A172 (cell line): Measurements from ENCODE around the gene UACA. TPM values are rescaled to one million over a fixed set of nuclear protein-coding genes. Genes with fewer than 3 reads are reported as not detected.
A peak's percentile ranks its signal among the peaks of the same experiment; 100 is the strongest.

Source experiments
- DNase-seq: peaks from one replicate; pipeline ENCODE4 v3.0.0-alpha.2; 2015; ENCODE audit warnings: low spot score
- total RNA-seq: library from RNA; depleted of rRNA; stranded (reverse); fragments of >200 nt; shearing (Covaris generic); gene quantifications from 2 replicates; pipeline ENCODE4 v1.2.3, GENCODE V29; 2014

Gene UACA
- total RNA-seq, 1 experiment from 2014 or later, result 18.6 TPM

- no peak for DNase-seq
These were observed 55.6 kb downstream of the UACA start for GRCh38 chr15:70707686-70708300.

DNA sequence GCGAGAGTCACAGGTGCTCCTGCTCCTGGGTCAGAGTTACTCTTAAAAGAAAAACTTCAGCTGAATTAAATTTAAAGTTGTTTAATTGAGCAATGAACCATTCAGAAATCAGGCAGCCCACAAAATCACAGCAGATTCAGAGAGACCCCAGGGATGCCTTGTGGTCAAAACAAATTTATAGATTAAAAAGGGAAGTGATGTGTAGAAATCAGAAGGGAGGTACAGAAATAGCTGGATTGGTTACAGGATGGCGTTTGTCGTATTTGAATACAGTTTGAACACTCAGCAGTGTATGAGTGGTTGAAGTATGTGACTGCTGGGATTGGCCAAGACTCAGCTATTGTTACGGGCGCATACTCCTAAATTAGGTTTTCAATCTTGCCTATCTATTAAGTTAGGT, 58.6 kb downstream of the UACA start:
- no peak for DNase-seq

- no peak for DNase-seq
These were observed 59.2 kb downstream of the UACA start for GRCh38 chr15:70704166-70704565.

DNA sequence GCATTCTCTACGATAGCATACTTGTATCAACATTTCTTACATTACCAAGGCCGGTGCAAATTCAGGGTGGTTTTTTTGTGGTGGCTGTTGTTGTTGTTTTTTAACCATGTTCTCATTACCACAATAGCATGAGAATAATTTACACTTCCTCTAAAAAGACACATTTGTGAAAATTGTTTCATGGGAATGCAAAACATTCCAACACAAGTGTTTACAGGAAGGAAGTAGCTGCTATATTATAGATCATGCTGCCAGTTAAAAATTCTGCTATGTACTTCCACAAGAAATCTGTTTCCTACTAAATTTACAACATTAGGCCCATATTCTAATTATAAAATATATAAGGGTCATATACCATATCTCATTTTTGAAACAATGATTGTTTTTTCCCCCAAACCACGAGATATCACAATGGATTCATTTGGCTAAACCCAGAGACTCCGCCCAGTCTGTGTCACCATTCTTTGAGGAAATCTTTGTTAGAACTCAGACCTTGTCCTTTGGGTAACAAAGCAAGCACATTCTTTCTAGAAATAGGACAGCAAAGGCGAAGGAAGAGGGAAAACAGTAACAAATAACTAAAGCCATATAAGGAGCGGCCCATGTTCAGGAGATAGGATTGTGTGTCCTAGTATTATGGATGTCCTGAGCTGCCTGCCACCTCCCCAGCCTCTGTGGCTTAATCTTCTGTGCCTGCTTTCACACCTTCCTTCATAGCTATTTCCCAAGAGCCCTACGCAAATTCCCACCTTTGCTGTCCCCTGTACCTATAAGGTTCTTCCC, 60.1 kb downstream of the UACA start:
- DNase-seq, result no peak

DNA sequence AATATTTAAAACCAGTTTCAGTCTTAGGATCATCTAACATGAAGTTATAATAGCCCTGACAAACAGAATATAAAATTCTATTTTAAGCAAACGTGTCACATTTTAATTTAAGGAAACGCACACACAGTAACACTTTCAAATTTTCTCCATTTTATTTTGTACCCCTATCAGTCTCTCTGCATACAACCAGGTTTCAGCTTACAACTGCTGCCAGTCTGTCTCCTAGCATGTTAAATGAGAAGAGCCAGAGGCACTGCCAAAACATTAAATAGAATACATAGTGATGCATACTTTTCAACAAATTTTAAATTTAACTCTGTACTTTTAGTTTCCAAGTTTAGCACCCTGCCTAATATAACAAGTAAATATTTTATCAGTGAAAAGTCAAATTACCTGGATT, 60.8 kb downstream of the UACA start:
- DNase-seq, result no peak

DNA sequence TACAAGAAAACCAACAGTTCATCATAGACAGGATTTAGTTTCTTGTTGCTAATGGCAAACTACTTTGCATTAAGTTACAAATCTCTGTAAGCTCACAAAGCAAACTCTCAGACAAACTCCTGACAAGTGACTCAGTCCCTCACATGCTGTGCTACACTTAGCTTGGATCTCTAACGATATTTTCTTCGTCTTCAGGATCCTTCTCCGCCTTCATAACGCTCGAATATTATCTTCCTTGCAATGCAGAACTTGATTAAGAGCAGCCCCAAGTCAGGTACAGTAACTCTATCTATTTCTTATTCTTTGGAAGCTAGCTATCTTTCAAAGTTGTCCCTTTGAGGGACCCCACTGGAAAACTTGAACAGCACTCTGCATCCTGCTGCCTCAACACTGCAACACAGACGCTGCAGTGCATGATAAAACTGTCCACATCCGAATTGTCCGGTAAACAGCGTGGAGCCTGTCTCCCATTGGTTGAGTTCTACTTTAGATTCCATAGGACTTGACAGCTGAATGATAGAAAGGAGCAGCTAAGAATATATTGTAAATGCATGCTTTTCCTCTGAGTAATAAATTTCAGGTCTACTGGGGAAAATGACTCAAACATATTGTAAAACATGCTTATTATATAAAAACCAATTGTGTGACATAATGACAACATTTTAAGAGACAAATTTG, 61.3 kb downstream of the UACA start:
- peak; percentile 76 for DNase-seq

- DNase-seq, result no peak
These were observed 62.2 kb downstream of the UACA start for GRCh38 chr15:70701171-70701570.

- DNase-seq, result no peak
These were observed 63.5 kb downstream of the UACA start for GRCh38 chr15:70699890-70700289.

DNA sequence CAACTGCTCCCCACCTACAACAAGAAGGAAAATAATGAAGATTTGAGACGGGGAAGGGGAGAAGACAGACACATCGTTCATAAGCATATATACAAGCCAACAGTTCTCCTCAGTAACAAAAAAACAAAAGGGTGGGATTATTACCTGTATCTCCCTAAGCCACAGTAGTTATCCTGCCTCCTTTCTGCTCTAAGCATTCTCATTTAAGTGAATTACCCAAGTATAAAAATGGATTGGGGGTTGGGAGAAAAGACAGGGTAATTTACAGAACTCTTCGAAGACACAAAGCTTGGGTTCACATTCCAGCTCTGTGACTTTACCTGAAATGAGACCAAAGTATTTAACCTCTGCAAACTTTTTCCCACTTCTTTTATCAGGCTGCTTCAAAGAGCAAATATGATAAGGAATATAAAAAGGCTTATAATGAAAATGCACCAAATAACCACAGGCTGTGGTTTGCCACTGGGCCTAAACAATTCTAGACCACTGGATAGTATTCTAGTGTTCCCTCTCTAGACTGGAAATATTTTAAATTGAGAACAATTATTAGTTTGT, 64.4 kb downstream of the UACA start:
- no peak for DNase-seq

DNA sequence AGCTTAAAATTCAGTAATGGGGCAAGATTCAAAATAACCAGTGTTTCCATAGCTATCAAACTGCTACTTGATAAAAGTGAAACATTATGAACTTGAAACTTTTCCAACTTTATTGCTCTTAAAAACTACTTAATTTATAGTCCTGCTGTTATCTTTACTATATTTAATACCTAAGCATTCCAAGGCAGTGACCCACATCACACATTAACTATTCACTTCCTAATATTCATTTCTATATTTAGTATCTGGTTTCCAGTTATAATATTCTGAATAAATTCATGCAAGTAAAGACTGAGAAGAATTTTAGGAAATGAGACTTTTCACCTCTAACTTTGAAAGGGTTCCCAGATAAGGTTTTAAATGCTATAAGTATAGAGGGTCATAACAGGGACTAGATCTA, 64.9 kb downstream of the UACA start:
- DNase-seq, result no peak

- no peak for DNase-seq
These were observed 72.7 kb downstream of the UACA start for GRCh38 chr15:70690491-70691276.

GRCh38 chr15:70690021-70690420, 73.3 kb downstream of the UACA start:
- no peak for DNase-seq

GRCh38 chr15:70687482-70687881, 75.9 kb downstream of the UACA start:
- DNase-seq, result no peak

GRCh38 chr15:70680817-70681216, 82.5 kb downstream of the UACA start:
- no peak for DNase-seq

- no peak for DNase-seq
These were observed 83.5 kb downstream of the UACA start for GRCh38 chr15:70679919-70680231.

GRCh38 chr15:70672081-70672480, 91.3 kb downstream of the UACA start:
- DNase-seq, result no peak

DNA sequence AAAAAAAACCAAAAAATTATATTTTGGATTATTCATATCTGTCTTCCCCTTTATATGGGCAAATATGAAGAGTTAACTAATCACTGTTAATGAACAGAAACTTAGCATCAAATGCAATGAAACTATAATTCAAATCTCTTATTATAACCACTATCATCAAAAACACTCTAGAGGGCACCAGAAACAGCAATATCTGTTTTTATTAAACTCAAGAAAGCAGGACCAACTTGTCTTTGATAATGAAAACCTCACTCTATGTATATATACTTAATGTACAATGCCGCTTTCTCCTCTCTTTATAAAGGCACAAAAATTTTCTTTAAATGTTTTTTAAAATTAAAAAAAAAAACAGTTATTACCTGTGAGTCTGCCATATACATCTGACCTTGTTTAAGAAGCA, 92.7 kb downstream of the UACA start:
- peak; percentile 1 for DNase-seq

GRCh38 chr15:70669966-70670658, 93.2 kb downstream of the UACA start:
- DNase-seq, result no peak

- DNase-seq, result no peak
These were observed 94.3 kb downstream of the UACA start for GRCh38 chr15:70669006-70669602.

DNA sequence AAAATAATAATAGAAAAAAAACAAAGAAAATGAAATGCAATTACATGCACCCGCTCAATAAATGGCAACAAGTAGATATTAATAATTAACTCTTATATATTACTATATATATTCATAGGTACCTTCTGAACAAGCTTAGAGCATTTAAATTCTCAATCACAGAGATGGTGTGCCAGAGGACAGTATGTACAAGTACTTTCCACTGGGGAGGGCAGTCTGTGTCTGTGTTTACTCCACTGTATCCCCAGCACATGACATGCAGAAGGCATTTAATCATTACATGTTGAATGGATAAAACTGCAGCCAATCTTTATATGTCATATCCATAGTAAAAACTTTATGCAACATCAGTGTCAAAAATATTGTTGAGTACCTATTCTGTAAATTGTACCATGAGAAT, 97.8 kb downstream of the UACA start:
- DNase-seq, result no peak

DNA sequence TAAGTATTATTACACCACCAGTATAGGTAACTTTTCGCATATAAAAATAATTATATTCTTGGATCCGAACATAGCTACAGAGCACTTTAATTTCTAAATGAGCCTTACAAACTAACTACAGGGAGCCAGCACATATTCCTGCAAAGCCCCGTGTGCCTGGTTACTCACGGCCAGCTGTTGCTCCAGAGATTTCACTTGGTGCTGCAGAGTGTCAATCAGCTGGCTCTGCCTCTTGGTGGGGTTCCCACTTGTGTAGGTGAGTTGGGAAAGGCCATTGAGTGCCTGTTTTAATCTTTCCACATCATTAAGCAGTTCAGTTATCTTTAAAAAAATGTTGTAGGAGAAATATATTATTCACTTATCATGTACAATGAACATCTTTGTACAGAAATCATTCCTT, 98.9 kb downstream of the UACA start:
- no peak for DNase-seq
